WTC11 (cell line): Measurements from ENCODE around the gene ZNF366. TPM values are rescaled to one million over a fixed set of nuclear protein-coding genes. Genes with fewer than 3 reads are reported as not detected.
A peak's percentile ranks its signal among the peaks of the same experiment; 100 is the strongest.

ENCODE experiments used
- ATAC-seq: fragments of 200-7000 bp; cut with Tn5 transposase; 2 replicates; pipeline ENCODE4 v1.10.0; 2021; ENCODE audit warnings: mild to moderate bottlenecking, moderate library complexity
- CTCF ChIA-PET: fragments of 300-600 bp; sonication (Branson Sonifier 250); formaldehyde crosslinking; loops from one replicate; lab custom pipeline; 2021; ENCODE audit warnings: antibody characterized with exemption; lab: Charles Lee
- POLR2A ChIA-PET: fragments of 350-600 bp; sonication (Branson Sonifier 250); formaldehyde crosslinking; loops from one replicate; lab custom pipeline; 2021; ENCODE audit warnings: antibody characterized with exemption; lab: Charles Lee
- DNase-seq: peaks from one replicate; pipeline ENCODE4 v3.0.0; 2021; ENCODE audit warnings: low spot score
- H3K27ac Mint-ChIP-seq: 2 replicates; pipeline ENCODE4 v1.8.0; 2021; ENCODE audit warnings: mixed read lengths
- H3K27me3 Mint-ChIP-seq: 2 replicates; pipeline ENCODE4 v1.8.0; 2021; ENCODE audit warnings: low read depth, mild to moderate bottlenecking, moderate library complexity, mixed read lengths
- H3K36me3 Mint-ChIP-seq: 2 replicates; pipeline ENCODE4 v1.8.0; 2021; ENCODE audit warnings: mixed read lengths
- H3K4me1 Mint-ChIP-seq: 2 replicates; pipeline ENCODE4 v1.8.0; 2022; ENCODE audit warnings: mixed read lengths
- H3K4me3 Mint-ChIP-seq: 2 replicates; pipeline ENCODE4 v1.8.0; 2021; ENCODE audit warnings: mild to moderate bottlenecking, moderate library complexity, mixed read lengths
- H3K9me3 Mint-ChIP-seq: 2 replicates; pipeline ENCODE4 v1.8.0; 2021; ENCODE audit warnings: mixed read lengths
- ARID4B ChIP-seq: sonication (generic); formaldehyde crosslinking; IDR thresholded peaks from 2 replicates; pipeline ENCODE4 v1.8.0; 2023; ENCODE audit warnings: missing genetic modification reagents, mild to moderate bottlenecking, borderline replicate concordance
- ATF1 ChIP-seq: sonication (generic); formaldehyde crosslinking; IDR thresholded peaks from 2 replicates; pipeline ENCODE4 v1.8.1; 2023; ENCODE audit warnings: mild to moderate bottlenecking, moderate library complexity, missing genetic modification reagents
- FOXK1 ChIP-seq: sonication (generic); formaldehyde crosslinking; IDR thresholded peaks from 2 replicates; pipeline ENCODE4 v1.8.0; 2022; ENCODE audit warnings: mild to moderate bottlenecking, moderate library complexity, missing genetic modification reagents
- FOXP4 ChIP-seq: sonication (generic); formaldehyde crosslinking; IDR thresholded peaks from 2 replicates; pipeline ENCODE4 v1.8.0; 2022; ENCODE audit warnings: mild to moderate bottlenecking, missing genetic modification reagents
- HMGA2 ChIP-seq: fragments of 250-450 bp; sonication (Bioruptor Pico); IDR thresholded peaks from 2 replicates; pipeline ENCODE4 v1.4.0; 2021; ENCODE audit warnings: mild to moderate bottlenecking, moderate library complexity
- IRF1 ChIP-seq: sonication (generic); formaldehyde crosslinking; IDR thresholded peaks from 2 replicates; pipeline ENCODE4 v1.8.0; 2023; ENCODE audit warnings: missing genetic modification reagents
- SP1 ChIP-seq: sonication (generic); formaldehyde crosslinking; conservative IDR thresholded peaks from 2 replicates; pipeline ENCODE4 v1.8.1; 2022; ENCODE audit warnings: missing genetic modification reagents
- ZMAT4 ChIP-seq: fragments of 250-450 bp; sonication (Bioruptor Pico); IDR thresholded peaks from 2 replicates; pipeline ENCODE4 v1.9.0; 2021; ENCODE audit warnings: mild to moderate bottlenecking
- ZNF425 ChIP-seq: fragments of 250-450 bp; sonication (Bioruptor Pico); conservative IDR thresholded peaks from 2 replicates; pipeline ENCODE4 v1.9.0; 2021; ENCODE audit warnings: mild to moderate bottlenecking
- ZNF532 ChIP-seq: fragments of 250-450 bp; sonication (Bioruptor Pico); IDR thresholded peaks from 2 replicates; pipeline ENCODE4 v1.9.0; 2021; ENCODE audit warnings: mild to moderate bottlenecking, borderline replicate concordance
- total RNA-seq: library from RNA; stranded (reverse); gene quantifications from 3 replicates; pipeline ENCODE4 v1.2.3, GENCODE V29; 2021

The ZNF366 gene
- total RNA-seq, 1 experiment from 2014 or later: not detected

GRCh38 chr5:72427488-72428437, 79.4 kb downstream of the ZNF366 start:
- no peak overlapping the region for H3K27ac Mint-ChIP-seq
- no peaks in the 10 kb centered on the region for H3K36me3 Mint-ChIP-seq
- TF ChIP-seq ZMAT4 (no peak), FOXK1 (CRISPR knock-in tag) (no peak), SP1 (CRISPR knock-in tag) (no peak), HMGA2 (CRISPR knock-in tag) (no peak), IRF1 (CRISPR knock-in tag) (no peak), ATF1 (CRISPR knock-in tag) (no peak), ZNF425 (CRISPR knock-in tag) (no peak), ZNF532 (no peak), FOXP4 (CRISPR knock-in tag) (no peak), ARID4B (CRISPR knock-in tag) (no peak)
- peaks cover 4% of the 10 kb centered on the region for H3K4me1 Mint-ChIP-seq
- H3K9me3 Mint-ChIP-seq: no peaks in the 10 kb centered on the region
- DNase-seq: no peak
- CTCF ChIA-PET: no interaction called here
- H3K27me3 Mint-ChIP-seq: no peaks in the 10 kb centered on the region; the same call in 1 of the 2 replicates
- POLR2A ChIA-PET: no interaction called here
- peak; percentile 65 for ATAC-seq
- no peak overlapping the region for H3K4me3 Mint-ChIP-seq
